Esophagus mucosa (tissue), 1 donor: ENCODE measurements around the gene CTSH. TPM values are rescaled to one million over a fixed set of nuclear protein-coding genes. Genes with fewer than 3 reads are reported as not detected.
"Not testable (repeated sequence)": the region's sequence is repeated elsewhere in the genome, so short reads cannot be mapped to it uniquely, and the experiment has no call there.

Experiments
- ATAC-seq: fragments of 200-7000 bp; cut with Tn5 transposase; one replicate; pipeline ENCODE4 v1.9.1; 2020
- total RNA-seq: library from RNA; stranded (reverse); gene quantifications from one replicate; pipeline ENCODE4 v1.2.4, GENCODE V29; 2023
- donor health status: DM: yes; HTN: yes; CAD: no.

The CTSH gene
- total RNA-seq, 1 donor from 2014 or later = 56.4 TPM

- ATAC-seq = peak; percentile 23
These were observed 64.7 kb downstream of the CTSH start for GRCh38 chr15:78880242-78880533.

GRCh38 chr15:78879517-78880241 lies 65.2 kb downstream of the CTSH start:
- ATAC-seq = no peak

DNA sequence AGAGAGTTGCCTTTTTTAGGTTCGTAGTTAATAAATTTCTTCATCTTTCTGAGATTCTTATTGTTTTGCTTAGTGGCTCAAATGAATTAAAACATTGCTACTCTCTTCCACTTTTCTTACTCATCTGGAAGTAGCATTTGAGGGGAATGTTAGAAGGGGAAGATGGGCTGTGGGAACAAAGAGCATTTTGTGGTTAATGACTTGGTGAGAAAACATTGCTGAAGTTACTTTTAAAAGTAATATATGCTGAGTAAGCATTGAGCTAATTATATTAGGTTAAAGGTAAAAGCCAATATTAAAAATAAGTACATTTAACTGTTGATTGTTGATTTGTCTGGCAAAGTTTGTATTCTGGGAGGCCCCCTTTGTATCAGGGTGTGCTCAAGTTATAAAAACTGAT lies 66.5 kb downstream of the CTSH start:
- ATAC-seq = no peak

- ATAC-seq = not testable (repeated sequence)
These were observed 67.9 kb downstream of the CTSH start for GRCh38 chr15:78876954-78877353.

- no peak for ATAC-seq
These were observed 69.5 kb downstream of the CTSH start for GRCh38 chr15:78875107-78875914.

- ATAC-seq = no peak
These were observed 70.8 kb downstream of the CTSH start for GRCh38 chr15:78873793-78874765.

- peak; percentile 75 for ATAC-seq
These were observed 71.7 kb downstream of the CTSH start for GRCh38 chr15:78872972-78873792.

DNA sequence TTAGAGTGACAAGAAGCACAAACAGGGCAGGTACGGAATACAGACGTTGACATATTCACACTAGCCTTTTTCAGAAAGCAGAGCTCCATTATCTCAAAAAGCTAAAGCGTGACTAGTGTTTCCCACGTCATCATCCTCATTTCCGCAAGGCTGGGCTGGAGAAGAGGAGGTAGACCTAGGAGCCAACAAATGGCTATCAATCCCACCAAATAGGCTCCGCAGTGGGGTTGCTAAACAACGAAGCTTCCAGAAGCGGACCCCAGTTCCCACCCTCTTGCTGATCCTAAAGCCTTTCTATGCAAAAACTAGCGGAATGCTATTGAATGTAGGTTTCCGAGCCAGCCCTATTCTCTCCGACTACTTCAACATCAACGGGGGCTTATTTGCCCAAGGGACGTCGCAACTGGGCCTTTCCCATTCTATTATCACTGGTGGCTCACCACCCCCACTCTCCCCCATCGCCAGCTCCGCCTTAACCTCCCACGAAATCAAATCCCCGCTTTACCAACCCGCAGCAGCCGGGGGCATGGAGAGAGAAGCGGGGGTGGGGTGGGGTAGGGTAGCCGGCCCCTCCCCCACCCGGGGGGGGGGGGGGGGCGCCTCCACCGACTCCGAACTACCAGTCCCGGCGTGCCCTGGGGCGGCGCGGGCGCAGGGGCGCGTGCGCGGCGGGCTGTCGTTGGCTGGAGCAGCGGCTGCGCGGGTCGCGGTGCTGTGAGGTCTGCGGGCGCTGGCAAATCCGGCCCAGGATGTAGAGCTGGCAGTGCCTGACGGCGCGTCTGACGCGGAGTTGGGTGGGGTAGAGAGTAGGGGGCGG lies 72.5 kb downstream of the CTSH start, which contains the start of gene MORF4L1:
Gene MORF4L1, plus strand, starts transcription at position 736 of the 817 bp plus-strand sequence. CDS start 128 bp downstream, outside the sequence.
- ATAC-seq = peak; percentile 97

DNA sequence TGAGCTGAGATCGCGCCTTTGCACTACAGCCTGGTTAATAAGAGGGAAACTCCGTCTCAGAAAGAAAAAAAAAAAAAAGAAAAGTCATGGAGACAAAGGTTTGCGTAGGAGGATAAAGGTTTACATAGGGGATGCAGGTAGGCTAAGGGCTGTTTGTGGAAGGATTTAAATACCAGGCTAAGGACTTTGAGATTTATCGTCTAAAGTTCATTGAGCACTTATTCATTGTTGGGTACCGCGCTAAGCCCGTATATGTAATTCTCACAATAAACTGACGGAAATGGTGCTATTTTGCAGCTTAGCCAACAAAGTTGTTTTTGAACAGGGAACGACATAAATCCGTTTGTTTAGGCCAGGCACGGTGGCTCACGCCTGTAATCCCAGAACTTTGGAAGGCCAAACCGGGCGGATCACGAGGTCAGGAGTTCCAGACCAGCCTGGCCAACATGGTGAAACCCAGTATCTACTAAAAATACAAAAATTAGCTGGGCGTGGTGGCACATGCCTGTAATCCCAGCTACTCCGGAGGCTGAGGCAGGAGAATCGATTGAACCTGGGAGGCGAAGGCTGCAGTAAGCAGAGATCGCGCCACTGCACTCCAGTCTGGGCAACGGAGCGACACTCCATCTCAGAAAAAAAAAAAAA lies 73.2 kb downstream of the CTSH start:
- not testable (repeated sequence) for ATAC-seq

Other genes starting within 250 kb of the CTSH start
- gene ADAMTS7, start 133.6 kb downstream of the CTSH start, total RNA-seq = 0.48 TPM
- 128 TPM for gene MORF4L1, start 72.2 kb downstream of the CTSH start, total RNA-seq
- 0.12 TPM for gene RASGRF1, start 145.7 kb upstream of the CTSH start, total RNA-seq